ENCODE results near the gene ANXA7.
"Not testable (repeated sequence)": the region's sequence is repeated elsewhere in the genome, so short reads cannot be mapped to it uniquely, and the experiment has no call there.

The ANXA7 gene

GRCh38 chr10:73407495-73407894, 6.4 kb downstream of the ANXA7 start:
- no peak for DNase-seq (ENCODE audit: low read depth in 2 of 2)

- DNase-seq (ENCODE audit: low read depth in 2 of 2) = no peak
Observed at GRCh38 chr10:73406846-73407245, 7.0 kb downstream of the ANXA7 start.

- no peak for DNase-seq (ENCODE audit: low read depth in 2 of 2)
Observed at GRCh38 chr10:73405556-73405955, 8.3 kb downstream of the ANXA7 start.

GRCh38 chr10:73404690-73405089, 9.2 kb downstream of the ANXA7 start:
- DNase-seq (ENCODE audit: low read depth in 2 of 2) = no peak

- no peak for DNase-seq (ENCODE audit: low read depth in 2 of 2)
Observed at GRCh38 chr10:73401636-73402035, 12.2 kb downstream of the ANXA7 start.

GRCh38 chr10:73399063-73399462, 14.8 kb downstream of the ANXA7 start:
- no peak for DNase-seq (ENCODE audit: low read depth in 2 of 2)

GRCh38 chr10:73398024-73398423, 15.8 kb downstream of the ANXA7 start:
- no peak for DNase-seq (ENCODE audit: low read depth in 2 of 2)

- not testable (repeated sequence) for DNase-seq (ENCODE audit: low read depth in 2 of 2)
Observed at GRCh38 chr10:73394325-73394724, 19.5 kb downstream of the ANXA7 start.

- no peak for DNase-seq (ENCODE audit: low read depth in 2 of 2)
Observed at GRCh38 chr10:73388228-73388627, 25.6 kb downstream of the ANXA7 start.

GRCh38 chr10:73386583-73386982, 27.3 kb downstream of the ANXA7 start:
- no peak for DNase-seq (ENCODE audit: low read depth in 2 of 2)

GRCh38 chr10:73379064-73379748, 34.7 kb downstream of the ANXA7 start:
- DNase-seq (ENCODE audit: low read depth in 2 of 2) = no peak

- no peak for DNase-seq (ENCODE audit: low read depth in 2 of 2)
Observed at GRCh38 chr10:73376679-73377078, 37.2 kb downstream of the ANXA7 start.

- DNase-seq (ENCODE audit: low read depth in 2 of 2) = no peak
Observed at GRCh38 chr10:73368238-73368637, 45.6 kb downstream of the ANXA7 start.

- no peak for DNase-seq (ENCODE audit: low read depth in 2 of 2)
Observed at GRCh38 chr10:73366381-73367298, 47.2 kb downstream of the ANXA7 start.

GRCh38 chr10:73364964-73365363, 48.9 kb downstream of the ANXA7 start:
- no peak for DNase-seq (ENCODE audit: low read depth in 2 of 2)

- no peak for DNase-seq (ENCODE audit: low read depth in 2 of 2)
Observed at GRCh38 chr10:73359492-73359891, 54.4 kb downstream of the ANXA7 start.

- DNase-seq (ENCODE audit: low read depth in 2 of 2) = peak; percentile 88 to 90
Observed at GRCh38 chr10:73358331-73359279, 55.3 kb downstream of the ANXA7 start, which contains the start of gene CFAP70. Gene CFAP70 (minus strand): TSS chr10:73358864. CDS start chr10:73354796, 4,068 bp downstream.

GRCh38 chr10:73357821-73358220, 56.0 kb downstream of the ANXA7 start:
- no peak for DNase-seq (ENCODE audit: low read depth in 2 of 2)

- DNase-seq (ENCODE audit: low read depth in 2 of 2) = no peak
Observed at GRCh38 chr10:73357166-73357565, 56.7 kb downstream of the ANXA7 start.

- DNase-seq (ENCODE audit: low read depth in 2 of 2) = no peak
Observed at GRCh38 chr10:73344269-73344668, 69.6 kb downstream of the ANXA7 start.

- no peak for DNase-seq (ENCODE audit: low read depth in 2 of 2)
Observed at GRCh38 chr10:73340121-73340520, 73.7 kb downstream of the ANXA7 start.

GRCh38 chr10:73339436-73339835, 74.4 kb downstream of the ANXA7 start:
- DNase-seq (ENCODE audit: low read depth in 2 of 2) = no peak
